GM19351 (cell line): Measurements from ENCODE around the gene CCDC85C.

Experiments
- ATAC-seq: cut with Tn5 transposase; IDR thresholded peaks from one replicate; pipeline ENCODE4 v1.9.1; 2021; ENCODE audit warnings: mild to moderate bottlenecking, moderate library complexity; ENCODE audit not compliant: unreplicated experiment

CCDC85C gene

GRCh38 chr14:99630202-99630601 lies 26.2 kb upstream of the CCDC85C start:
- ATAC-seq: no peak

GRCh38 chr14:99628887-99629618 lies 25.0 kb upstream of the CCDC85C start:
- peak; percentile 73 for ATAC-seq

DNA sequence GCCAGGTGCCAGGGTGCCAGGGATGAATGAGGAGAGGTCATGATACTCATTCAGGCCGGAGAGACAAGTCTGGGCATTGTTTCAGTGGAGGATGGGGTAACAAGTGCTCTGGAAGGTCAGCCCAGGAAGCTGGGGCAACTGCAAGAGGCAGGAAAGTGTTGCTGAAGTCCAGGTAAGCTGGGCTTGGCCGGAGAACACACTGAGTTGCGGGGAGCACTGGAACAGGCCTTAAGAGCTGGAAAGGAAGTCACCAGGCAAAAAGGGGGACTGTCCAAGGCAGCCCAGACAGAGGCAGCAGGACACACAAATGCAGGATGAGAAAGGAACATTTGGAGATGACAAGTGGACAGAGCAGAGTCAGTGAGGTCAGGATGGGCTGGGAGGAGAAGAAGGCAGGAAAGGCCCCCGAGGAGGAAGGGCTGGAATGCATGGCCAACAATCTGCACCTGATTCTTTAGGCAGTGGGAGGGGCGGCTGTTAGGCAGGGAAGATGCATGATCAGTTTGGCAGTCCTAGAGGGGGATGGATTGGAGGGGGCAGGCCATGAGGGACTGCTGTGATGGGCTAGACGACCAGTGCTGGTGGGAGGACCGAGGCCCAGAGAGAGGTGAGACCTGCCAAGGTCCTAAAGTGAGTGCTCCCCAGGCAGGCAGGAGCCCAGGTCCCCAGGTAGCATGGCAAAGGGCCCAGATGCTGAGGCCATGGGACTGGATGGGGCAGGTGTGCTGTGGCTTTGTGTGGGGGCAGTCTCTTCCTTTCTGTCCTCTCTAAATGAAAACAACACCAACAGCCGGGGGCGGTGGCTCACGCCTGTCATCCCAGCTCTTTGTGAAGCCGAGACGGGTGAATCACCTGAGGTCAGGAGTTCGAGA lies 23.7 kb upstream of the CCDC85C start:
- no peak for ATAC-seq

- ATAC-seq: no peak
These were observed 23.1 kb upstream of the CCDC85C start for GRCh38 chr14:99627100-99627499.

DNA sequence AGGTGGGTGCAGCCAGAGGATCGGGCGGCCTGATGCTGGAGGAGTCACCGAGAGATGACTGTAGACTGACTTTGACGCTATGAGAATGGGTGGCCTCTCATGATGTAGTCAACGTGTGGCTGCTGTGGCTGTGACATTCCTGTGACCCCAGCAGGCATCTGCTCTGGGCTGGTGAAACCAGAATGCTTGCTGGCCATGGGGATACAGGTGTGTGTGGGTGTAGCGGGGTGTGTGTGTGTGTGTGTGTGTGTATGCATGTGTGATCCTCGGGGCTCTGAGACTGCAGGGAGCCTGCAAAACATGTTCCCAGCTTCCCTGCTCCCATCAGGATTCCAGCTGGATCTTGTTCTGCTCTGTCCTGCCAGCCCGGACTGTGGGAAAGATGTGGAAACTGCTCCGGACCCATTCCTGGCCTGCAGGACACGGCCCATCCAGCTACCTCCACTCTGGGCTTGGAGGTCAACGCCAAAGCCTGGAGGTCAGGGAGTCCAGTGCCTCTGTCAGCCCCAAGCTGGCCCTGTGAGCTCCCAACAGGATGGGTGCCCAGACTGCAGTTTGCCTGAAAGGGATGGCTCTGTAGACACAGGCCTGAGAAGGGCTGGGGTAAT lies 22.1 kb upstream of the CCDC85C start:
- ATAC-seq: no peak

GRCh38 chr14:99625476-99625875 lies 21.5 kb upstream of the CCDC85C start:
- no peak for ATAC-seq

DNA sequence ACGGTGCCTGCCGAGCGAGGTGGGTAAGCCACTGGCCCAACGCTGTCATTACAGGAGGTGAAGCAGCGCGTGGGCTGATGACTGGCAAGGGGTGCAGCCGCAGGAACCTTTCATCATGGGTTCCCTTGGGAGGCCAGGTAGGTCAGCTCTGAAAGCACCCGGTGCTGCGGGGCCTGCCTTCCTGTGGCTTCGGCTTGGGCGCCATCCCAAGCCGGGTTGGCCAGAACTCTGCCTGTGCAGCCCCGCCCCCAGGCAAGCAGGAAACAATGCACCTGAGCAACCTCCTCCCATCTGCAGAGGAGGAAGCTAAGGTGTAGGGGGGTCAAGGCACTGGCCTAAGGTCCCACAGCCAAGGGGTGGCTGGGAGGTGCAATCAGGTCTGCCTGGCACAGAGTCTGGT lies 21.0 kb upstream of the CCDC85C start:
- ATAC-seq: no peak

DNA sequence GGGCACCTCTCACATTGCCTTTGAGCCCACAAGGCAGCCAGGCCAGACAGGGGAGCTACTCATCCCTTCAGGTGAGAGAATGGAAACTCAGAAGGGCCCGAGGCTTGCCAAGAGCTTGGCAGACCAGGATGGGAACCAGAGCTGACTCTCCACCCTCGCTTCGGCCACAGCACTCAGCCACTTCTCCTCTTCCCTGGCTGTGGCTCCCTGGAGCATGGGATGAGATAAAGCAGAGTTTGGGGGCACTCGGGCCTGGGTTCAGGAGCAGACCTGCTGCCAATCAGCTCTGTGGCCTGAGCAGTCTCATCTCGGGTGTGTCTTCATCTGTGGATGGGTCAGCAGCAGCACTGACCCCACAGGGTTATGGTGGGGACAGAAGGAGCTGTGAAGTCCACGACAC lies 20.0 kb upstream of the CCDC85C start:
- ATAC-seq: no peak

DNA sequence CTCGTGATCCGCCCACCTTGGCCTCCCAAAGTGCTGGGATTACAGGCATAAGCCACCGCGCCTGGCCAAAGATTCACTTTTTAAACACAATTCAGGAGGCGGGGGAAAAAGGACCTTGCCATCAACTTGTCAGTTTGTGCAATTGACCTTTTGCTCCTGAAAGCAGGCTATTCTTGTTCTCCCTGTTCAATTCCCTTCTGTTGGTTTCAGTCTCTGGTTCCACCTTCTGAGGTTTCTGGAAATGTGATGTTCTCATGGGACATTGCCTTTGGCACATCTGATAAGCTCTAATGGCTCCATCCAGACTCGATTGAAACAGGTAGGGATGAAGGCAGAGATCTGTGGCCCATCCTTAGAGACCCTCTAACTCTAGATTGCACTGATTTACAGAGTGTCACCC lies 17.9 kb upstream of the CCDC85C start:
- ATAC-seq: no peak

DNA sequence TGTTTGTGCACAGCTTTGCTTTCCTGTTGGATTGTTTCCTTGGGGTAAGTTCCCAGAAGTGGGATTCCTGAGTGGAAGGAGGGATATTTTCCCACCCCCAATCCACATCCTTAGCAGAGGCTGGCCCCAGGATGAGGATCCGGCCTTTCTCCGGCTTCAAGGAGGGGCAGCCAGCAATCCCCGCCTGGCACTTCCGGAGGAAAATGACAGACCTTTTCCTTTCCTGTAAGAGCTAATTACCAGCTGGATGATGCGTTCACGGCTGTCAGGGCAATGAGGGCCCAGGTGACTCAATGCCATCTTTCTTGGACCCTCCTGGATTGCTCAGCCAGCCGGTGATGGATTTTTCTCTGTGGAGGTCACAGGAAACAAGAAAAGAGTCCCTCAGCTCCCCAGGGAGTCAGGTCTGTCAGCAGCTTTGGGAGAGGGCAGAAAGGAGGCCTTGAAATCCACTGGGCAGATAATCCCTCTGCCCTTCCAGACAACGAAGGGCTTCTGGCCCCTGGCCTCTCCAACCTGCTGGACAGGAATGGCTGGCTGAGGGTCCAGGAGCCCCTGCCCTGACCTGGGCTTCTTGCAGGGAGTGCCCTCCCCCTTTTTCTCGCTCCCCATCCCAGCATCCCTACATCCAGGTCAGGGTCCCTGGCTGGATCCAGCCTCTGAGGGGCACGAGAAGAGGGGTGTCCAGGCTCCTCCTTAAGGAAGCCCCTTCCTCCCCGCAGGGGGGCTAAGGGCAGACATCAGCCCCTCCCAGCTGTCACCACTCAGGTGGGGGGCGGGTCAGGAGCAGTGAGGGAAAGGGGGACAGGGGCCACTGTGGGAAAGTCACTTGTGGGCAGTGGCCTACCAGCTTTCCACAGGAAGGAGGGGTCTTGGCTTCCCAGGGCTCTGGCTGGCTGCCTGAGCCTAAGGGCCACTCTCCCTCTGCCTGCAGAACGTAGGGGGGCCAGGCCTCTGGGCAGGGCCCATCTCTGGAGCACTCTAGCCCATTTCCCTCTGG lies 16.1 kb upstream of the CCDC85C start:
- no peak for ATAC-seq

DNA sequence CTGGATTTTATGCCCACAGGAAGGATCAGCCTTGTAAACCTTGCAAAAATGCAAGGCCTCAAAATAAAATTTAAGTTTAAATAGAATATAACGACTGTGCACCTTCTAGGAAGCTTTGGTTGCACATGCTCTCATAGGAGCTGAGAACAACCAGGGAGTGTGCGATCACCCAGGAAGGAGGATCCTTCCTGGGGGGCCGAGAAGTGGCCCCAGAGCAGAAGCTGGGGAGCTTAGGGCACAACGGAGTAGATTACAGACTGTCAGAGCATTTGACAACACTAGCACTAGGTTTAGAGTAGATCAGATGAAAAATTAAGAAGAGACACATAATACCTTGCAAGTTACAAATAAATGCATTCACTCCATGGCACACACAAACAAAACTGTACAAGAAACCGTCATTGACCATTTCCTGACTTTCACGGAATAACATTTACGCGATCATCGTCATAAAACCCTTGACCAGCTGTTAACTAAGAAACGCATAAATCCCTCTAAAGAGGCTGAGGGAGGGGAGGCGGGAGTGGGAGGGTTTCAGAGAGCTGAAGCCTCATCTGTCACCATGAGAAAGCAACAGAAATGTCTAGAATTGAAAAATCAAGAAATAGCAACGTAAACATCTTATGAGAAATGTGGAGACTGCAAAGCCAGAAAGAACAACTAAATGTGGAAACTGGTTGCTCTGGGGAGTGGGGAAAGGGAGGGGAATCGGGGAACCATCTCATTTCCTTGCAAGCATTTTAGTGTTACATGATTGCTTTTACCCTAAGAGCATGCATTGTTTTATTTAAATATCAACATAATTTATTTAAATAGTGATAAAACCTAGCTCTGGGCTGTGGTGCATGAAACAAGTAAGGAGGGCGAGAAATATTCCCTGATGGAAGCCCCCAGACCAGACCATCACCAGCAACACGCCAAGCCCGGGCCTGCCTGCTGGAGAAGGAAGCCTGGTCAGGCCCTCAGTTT lies 13.1 kb upstream of the CCDC85C start:
- no peak for ATAC-seq

DNA sequence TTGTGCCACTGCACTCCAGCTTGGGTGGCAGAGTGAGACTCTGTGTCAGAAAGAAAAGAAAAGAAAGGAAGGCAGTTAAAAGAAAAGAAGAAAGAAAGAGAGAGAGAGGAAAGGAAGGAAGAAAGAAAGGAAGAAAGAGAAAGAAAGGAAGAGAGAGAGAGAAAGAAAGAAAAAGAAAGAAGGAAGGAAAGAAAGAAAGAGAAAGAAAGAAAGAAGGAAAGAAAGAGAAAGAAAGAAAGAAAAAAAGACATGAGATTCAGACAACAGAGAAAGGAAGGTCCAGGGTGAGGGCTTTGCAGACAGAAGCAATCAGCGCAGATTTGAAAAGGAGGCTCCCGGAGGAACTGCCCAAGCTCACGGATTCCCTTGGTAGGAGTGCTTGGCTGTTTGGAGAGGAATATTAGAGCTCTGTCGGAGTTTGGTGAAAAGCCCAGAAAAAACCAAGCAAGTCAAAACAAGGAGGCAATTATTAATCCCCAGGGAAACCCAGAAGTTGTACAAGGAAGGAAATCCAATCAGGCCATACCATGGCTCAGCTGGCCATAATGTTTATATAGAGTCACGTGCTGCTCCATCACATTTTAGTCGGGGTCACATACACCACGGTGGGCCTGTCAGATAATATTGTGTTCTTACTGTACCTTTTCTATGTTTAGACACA lies 11.6 kb upstream of the CCDC85C start:
- no peak for ATAC-seq

DNA sequence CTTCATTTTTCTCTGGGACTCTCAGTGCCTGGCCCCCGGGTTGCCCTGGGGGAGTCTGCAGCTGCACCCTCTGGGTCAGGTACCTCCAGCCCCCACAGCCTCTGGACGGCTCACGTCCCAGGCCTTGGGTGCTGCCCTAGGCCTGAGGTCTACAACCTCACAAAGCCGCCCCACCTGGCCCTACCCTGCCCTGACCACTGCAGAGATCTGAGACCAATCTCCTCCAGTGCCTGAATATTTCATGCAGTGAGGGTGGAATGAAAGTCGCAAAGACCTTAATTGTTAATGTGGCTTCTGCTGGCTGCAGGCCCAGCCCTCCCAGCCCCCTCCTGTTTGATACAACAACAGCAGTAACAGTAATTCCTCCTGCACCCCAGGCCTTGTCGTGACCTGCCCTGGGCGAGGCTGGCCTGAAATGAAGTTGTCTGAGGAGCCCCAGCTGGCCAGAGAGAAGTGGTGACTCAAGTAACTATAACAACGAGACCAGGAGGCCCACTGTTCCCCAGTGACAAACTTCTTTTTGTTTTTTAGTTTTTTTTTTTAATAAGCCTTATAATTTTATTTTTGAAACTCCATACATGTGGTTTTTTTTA lies 8.8 kb upstream of the CCDC85C start:
- ATAC-seq: no peak

DNA sequence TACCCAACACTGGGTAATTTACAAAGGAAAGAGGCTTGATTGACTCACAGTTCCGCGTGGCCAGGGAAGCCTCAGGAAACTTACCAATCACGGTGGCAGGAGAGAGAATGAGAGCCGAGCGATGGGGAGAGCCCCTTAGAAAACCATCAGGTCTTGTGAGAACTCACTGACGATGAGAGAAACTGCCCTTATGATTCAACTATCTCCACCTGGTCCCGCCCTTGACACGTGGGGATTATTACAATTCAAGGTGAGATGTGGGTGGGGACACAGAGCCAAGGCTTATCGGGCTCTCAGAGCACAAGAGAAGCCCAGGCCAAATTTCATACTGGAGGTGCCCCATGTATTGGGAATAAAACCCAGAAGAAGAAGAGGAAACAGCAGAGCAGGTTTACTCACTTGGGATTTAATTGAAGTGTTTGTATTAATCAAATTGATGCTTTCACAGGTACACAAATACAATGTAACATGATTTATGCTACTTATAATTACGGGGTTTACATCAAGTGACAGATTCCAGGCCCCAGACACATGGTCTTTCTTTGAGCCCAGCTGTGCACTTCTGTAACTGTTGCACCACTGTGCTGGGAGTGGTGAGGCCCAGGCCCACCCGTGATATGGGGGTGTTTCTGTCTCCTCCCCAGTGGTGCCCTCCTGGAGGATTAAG lies 8.2 kb upstream of the CCDC85C start:
- no peak for ATAC-seq

DNA sequence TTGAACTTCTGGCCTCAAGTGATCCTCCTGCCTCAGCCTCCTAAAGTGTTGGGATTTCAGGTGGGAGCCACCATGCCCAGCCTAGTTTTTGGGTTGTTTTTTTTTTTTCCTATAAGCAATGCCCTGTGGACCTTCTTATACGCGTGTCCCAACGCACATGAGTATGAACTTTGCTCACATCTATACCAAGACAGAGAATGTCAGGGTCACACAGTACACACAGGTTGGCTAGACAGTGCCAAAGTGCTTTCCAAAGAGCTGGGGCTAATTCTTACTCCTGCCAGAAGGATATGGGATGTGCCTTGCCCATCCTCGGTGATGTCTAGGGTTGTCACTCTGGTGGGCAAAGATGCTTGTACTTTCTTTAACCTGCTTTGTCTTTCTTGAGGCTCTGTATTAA lies 7.6 kb upstream of the CCDC85C start:
- no peak for ATAC-seq

- ATAC-seq: no peak
These were observed 5.5 kb upstream of the CCDC85C start for GRCh38 chr14:99609245-99610170.

- ATAC-seq: no peak
These were observed 4.6 kb upstream of the CCDC85C start for GRCh38 chr14:99608591-99608990.
